HG03521 (cell line): ENCODE measurements around the gene TMEM140.
"Not testable (repeated sequence)": the region's sequence is repeated elsewhere in the genome, so short reads cannot be mapped to it uniquely, and the experiment has no call there.

ENCODE experiments used
- ATAC-seq: cut with Tn5 transposase; IDR thresholded peaks from one replicate; pipeline ENCODE4 v1.9.1; 2021; ENCODE audit warnings: mild to moderate bottlenecking, moderate library complexity; ENCODE audit not compliant: unreplicated experiment

Gene TMEM140

DNA sequence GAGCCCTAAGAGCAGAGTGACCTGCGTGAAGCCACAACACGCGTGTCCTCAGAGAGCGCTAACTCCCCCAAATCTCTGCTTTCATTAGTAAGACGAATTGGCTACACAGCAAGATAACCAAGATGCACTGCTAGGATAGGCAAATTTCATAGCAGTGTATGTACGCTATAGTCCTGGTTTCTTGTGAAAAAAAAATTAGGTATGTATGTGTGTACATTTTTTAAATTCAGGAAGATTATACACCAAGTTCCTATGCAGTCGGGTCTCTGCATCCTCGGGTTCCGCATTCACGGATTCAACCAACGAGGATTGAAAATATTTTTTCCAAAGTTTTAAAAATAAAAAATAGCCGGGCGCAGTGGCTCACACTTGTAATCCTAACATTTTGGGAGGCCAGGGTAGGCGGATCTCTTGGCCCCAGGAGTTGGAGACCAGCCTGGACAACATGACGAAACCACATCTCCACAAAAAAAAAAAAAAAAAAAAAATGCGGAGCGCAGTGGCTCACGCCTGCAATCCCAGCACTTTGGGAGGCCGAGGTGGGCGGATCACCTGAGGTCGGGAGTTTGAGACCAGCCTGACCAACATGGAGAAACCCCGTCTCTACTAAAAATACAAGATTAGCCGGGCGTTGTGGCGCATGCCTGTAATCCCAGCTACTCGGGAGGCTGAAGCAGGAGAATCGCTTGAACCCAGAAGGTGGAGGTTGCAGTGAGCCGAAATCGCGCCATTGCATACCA is 64.2 kb downstream of the TMEM140 start:
- not testable (repeated sequence) for ATAC-seq

DNA sequence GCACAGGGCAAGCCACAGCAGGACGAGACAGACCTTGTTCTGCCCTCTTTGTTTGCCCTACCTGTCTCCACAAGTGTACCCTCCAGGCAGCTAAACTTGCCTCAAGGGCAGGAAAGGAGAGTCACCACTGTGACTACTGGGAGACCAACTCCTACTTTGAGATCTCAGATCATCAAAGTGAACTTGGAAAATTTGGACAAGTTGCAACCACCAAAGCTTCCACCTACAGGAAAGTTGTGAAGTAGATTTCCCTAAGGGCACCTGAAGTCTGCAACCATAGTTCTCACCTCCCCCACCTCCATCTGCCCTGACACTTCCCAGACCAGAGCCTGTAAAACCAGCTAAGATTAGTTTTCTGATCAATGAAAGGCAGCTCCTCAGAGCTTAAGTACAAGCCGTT is 66.0 kb downstream of the TMEM140 start:
- no peak for ATAC-seq

DNA sequence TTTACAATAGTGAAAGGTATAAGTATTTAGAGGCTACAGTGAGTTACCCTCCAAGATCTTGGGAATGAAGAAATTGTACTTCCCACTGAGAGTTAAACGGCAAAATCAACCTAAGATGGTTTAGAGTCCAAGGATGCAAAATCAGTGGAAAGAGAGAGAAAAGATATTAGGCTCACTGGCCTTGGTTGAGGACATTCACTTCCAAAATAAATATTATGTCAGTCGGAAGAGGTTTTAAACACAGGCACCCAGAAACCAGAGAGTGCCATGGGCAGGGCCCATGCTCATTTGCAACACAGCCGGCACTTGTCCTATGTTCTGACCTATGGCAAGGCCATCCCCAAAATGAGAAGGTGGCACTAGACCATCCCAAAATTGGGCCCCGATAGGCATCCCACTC is 67.3 kb downstream of the TMEM140 start:
- ATAC-seq = no peak

DNA sequence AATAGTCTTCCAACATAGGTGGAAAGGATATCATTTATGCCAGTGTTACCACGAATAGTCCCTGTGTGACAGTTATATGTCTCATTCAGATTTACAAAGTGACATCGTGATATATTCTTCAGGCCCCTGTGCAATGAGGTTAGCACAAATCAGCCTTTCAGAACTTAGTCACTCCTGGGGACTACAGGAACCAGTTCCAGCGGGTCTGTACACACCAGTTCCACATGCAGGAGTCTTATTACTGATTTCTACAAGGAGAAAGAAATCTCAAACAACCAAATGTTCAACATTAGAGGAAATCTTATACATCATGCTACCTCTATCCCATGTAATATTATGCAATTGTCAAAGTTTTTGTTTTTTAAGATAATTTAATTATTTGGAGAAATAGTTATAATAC is 67.8 kb downstream of the TMEM140 start:
- ATAC-seq = no peak
